Head of caudate nucleus (tissue), 42 donors: ENCODE results near the gene UBE2O.

Experiments used
- DNase-seq, 42 donors: peaks; one replicate each; pipeline versions ENCODE4 v3.0.0 to v3.0.0-alpha.2; 2020 to 2021; ENCODE audit warnings: mixed read lengths in 7 of 42
- intact Hi-C: fragments of 100-400 bp; cut with DNase I; formaldehyde crosslinking; loops from one replicate; pipeline ENCODE4 v1.15.0; 2022

The UBE2O gene

DNA sequence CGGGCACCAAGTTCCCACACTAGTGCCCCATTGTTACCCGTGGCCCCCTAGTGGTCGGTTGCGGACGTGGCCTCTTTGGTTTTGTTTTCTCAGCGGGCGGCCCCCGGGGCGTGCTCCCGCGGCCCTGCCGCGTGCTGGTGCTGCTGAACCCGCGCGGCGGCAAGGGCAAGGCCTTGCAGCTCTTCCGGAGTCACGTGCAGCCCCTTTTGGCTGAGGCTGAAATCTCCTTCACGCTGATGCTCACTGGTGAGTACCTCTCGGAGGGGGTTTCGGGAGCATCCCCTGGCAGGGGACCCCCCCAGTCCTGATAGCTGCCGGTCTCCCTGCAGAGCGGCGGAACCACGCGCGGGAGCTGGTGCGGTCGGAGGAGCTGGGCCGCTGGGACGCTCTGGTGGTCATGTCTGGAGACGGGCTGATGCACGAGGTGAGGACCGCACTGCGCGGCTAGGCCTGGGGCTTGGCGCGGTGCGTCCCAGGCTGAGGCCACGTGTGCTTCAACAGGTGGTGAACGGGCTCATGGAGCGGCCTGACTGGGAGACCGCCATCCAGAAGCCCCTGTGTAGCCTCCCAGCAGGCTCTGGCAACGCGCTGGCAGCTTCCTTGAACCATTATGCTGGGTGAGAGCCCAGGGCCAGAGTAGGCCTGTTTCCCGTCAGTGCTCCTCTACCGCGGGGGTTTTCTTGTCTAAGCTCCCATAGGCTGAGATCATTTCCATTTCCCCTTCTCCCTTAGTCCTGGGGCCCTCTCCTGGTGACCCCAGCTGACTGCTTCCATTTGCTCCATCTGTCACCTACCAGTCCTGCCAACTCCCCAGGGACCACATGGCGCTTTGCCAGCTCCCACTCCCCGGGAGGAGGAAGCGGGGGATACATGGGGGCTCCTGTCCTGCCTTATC is 66.8 kb downstream of the UBE2O start:
- intact Hi-C loops = loop anchor here (5.0 kb wide), 2 partner anchors 34 to 74 kb away; partner anchors contain the start of gene PRPSAP1
- peak; percentile 42 to 87 (median 67) for DNase-seq

DNA sequence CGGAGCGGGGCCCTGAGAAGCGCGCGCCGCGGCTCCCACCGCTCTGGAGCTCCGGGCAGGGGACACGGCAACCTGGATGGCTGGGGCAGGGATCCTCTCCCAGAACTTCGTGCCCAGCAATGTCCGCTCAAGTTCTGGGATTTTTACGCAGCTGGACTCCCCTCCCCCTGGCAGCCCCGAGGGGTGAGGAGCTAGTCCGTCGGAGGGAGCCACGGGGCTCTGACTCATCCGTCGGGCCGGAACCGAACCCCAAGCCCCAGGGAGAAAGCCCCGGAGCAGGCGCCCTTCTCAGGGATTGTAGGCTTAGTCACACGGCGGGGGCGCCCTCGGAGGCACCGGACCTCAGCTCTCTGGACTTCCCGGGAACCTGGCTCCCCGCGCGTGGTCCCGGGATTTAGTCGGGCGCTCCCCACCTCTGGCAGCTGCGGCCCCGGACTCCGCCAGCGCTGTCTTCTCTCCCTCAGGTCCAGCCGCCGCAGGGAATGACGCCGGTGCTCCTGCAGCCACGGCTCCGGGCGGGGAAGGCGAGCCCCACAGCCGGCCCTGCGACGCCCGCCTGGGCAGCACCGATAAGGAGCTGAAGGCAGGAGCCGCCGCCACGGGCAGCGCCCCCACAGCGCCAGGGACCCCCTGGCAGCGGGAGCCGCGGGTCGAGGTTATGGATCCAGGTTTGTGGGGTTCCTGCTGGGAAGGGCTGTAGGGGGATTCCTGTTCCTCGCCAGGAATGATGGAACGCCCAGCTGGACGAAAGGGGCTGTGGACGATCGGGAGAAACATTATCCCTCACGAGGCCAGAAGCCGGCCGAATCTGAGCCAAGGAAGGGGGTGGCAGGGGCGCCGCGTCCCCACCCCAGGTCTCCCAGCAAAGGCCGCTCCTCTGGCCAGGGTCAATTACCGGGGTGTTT is 67.7 kb downstream of the UBE2O start:
- intact Hi-C loops = loop anchor here (5.0 kb wide), 2 partner anchors 33 to 73 kb away; partner anchors contain the start of gene PRPSAP1
- peak in 3 of 42 donors; percentile 33 to 69 (median 56) for DNase-seq

DNA sequence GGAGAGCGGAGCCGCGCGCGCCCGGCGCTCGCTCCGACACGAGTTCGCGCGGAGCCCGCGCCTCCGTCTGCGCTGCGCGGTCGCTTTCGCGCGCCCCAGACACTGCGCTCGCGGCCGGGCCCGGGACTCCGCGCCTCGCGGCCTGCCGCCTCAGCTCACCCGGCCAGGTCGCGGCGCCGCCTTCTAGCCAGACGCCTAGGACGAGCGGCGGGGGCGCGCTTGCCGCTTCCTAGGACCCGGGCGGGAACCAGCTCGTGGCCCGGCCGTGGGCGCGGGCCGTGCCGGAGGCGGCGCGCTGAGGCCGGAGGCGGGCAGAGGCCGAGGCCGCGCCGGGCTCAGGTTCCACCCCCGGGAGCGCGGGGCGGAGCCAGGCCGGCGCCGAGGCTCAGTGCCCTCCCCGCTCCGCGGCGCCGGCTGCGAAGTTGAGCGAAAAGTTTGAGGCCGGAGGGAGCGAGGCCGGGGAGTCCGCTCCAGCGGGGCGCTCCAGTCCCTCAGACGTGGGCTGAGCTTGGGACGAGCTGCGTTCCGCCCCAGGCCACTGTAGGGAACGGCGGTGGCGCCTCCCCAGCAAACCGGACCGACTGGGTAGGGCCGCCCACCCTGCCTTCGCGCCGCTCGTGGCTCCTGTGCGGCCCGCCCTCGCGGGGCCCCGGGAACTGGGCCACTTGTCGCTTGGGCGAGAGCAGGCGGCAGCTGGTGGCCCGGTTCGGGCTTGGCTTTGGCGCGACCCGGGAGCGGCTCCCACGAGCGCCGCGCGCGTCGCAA is 68.5 kb downstream of the UBE2O start, which contains the start of gene SPHK1:
Gene SPHK1, plus strand, starts transcription at position 388 of the 765 bp plus-strand sequence. CDS start 1,036 bp downstream, outside the sequence.
- intact Hi-C loops = no loop called here
- peak in 29 of 42 donors; percentile 35 to 77 (median 55) for DNase-seq

DNA sequence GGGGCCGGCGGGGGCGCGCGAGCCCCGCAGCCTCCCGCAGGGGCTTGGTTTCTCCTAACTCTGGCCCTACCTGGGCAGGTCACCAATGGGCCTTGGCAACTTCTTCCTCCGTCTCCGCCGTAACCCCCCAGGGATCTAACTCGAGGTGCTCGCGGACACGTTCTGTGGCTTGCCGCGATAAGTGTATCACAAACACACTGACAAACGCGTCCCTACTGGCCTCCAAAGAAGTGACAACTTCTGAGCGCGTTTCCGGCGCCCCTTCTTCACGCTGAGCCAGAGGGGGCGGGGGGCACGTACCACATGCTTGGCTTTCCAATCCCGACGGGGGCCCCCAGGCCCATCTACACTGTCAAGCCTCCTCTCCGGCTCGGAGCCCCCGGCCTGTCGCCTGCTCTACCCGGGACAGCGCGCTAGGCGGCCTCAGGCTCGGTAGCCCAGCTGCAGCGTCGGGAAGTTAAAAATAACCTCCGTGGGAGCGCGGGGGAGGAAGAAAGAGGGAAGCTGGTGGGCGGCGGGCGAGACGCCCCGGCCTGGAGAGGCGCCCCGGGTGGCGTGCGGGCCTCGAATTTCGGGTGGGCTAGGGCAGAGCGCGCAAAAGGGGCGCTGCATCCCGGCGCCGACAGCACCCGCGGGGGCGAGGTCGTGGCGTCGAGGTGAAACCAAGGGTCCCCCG is 69.3 kb downstream of the UBE2O start:
- intact Hi-C loops = no loop called here
- peak in 14 of 42 donors; percentile 18 to 64 (median 42) for DNase-seq

DNA sequence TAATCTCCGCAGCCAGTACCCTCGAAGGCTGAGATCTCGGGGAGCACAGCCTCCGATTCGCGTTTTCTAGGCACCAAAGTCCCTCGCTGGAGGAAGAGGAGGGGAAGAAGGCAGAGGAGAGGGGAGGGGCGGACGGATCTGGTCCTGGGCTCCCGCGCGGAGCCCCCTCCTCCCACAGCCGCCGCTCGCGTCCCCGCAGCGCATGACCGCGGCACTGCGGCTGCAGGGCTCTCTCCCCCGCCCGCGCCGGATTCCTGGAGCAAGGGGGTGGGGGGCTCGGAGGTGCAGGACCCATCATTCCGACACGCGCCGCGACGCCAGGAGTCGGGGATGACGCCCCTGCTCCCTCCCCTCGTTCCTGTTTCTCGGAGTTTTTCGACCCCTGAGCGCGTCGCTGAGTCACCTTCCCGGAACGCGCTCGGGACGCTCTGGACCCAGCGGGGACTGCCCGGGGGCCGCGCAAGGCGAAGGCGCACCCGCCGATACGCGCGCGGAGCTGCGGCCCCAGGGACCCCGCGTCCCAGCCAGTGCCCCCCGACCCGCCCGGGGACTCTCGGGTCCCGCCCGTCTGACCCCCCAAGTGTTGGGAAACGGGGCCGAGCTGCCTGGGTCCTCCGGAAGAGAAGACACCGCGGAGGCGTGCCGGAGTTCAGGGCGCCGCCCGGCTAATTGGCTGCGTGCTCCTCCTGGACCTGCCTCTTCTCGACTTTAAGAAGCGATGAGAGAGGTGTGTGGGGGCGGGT is 70.0 kb downstream of the UBE2O start:
- DNase-seq = peak in 2 of 42 donors; percentile 33 to 58

DNA sequence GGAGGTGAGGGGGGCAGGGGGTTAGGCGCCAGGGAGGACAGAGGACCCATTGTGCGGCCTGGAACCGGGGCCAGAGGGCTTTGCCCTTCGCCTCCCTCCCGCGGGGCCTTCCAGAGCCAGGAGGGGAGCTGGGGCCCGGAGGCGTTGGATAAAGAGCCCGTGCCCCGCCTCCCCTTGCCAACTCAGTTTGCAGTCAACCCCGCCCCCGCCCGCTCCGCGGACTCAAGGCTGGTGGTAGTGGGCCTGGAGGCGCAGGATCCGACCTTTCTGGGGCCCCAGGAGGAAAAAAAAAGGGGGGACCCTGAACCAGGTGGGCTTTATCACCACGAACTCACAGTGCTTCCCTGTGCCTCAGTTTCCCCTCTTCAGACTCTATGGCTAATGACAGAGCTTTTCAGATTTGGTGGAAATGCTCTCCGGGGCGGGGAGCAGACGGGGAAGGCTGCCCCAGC is 70.6 kb downstream of the UBE2O start:
- peak in 15 of 42 donors; percentile 20 to 74 (median 53) for DNase-seq
- intact Hi-C loops = no loop called here

More for the DNA sequence above, 70.0 kb downstream of the UBE2O start:
- intact Hi-C loops = no loop called here

DNA sequence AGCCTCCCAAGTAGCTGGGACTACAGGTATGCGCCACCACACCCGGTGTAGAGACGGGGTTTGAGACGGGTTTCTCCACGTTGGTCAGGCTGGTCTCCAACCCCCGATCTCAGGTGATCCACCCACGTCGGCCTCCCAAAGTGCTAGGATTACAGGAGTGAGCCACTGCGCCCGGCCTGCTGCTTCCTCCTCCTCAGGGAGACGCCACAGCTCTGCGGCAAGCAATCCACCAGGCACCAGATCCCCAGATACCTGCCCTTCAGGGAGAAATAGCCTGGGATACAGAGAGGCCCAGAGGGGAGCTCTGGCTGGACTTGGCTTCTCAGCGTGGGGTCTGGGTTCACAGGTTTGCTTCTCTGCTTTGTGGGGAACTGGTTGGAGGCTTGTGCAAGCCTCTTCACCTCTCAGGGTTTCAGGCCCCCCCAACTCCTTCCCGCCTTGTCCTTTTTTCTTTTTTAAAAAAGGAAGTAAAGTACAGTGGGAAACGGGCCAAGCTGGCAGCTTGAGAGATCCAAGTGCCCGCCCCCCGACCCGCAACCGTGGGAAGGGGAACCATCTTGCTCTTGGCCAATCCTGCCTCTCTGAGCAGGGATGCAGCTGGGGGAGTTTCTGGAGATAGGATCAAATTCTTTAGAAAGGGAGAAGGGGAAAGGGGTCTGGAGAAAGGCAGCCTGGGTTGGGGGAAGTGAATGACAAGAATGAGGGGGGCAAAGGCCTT is 71.2 kb downstream of the UBE2O start:
- DNase-seq = peak in 7 of 42 donors; percentile 25 to 62 (median 35)
- intact Hi-C loops = no loop called here

DNA sequence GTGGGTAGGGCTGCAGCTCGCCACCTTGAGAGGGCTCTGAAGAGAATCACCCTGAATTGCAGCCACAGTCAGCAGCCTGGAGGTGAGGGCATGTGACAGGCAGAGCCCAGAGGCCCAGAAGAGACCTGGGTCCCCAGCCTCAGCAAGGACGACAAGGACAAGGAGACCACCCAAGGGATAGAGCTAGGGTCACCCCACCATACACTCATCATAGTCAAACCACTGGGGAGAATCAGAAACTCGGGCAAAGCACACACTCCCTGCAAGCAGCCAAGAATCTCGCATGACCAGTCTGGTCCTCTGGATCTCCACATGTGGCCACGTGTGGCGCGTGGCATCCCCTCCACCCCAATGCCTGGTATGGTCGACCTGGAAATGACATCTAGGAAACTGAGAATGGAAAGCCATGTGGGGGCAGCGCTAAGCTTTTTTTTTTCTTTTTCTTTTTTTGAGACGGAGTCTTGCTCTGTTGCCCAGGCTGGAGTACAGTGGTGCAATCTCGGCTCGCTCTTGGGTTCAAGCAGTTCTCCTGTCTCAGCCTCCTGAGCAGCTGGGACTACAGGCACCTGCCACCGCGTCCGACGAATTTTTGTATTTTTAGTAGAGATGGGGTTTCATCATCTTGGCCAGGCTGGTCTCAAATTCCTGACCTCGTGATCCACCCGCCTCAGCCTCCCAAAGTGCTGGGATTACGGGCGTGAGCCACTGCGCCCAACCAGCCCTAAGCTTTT is 73.1 kb downstream of the UBE2O start:
- intact Hi-C loops = no loop called here
- DNase-seq = no peak

DNA sequence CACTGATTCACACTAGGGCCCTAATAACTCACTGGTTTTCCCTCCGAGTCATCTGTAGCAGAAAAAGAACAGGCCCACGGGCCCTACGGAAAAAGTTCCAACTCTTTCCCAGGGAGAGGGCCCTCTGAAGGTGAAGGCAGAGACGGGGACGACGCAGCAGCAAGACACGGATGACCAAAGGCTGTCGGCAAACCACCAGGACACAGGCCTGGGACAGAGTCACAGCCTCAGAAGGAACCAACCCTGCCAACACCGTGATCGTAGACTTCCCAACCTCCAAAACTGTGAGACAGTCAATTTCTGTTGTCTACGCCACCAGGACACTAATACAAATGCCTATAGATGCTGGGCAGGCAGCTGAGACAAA is 73.7 kb downstream of the UBE2O start:
- intact Hi-C loops = no loop called here

DNA sequence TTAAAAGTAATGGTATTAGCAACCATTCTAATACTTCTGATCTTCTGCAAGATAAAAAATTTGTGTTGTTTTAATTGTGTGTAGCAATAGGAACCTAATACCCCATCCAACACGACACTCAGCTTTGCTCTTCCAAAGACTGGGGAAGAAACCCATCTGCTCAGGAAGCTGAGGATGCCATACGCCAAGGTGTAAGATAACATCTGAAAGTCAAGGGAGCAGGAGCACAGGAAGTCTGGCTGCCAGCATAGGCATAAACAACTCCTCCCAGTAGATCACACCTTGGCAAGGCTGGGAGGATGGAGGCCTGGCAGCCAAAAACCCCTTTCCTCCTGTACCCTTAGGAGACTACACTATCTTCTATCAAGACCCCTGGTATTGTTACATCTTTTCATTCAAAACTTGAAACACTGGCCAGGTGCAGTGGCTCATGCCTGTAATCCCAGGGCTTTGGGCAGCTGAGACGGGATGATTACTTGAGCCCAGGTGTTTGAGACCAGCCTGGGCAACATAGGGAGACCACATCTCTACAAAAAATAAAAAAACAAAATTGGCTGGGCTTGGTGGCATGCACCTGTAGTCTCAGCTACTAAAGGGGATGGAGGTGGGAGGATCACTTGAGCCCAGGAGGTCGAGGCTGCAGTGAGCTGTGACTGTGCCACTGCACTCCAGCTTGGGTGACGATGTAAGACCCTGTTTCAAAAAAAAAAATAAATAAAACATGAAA is 74.2 kb downstream of the UBE2O start:
- intact Hi-C loops = no loop called here

More for the DNA sequence above, 73.7 kb downstream of the UBE2O start:
- no peak for DNase-seq

DNA sequence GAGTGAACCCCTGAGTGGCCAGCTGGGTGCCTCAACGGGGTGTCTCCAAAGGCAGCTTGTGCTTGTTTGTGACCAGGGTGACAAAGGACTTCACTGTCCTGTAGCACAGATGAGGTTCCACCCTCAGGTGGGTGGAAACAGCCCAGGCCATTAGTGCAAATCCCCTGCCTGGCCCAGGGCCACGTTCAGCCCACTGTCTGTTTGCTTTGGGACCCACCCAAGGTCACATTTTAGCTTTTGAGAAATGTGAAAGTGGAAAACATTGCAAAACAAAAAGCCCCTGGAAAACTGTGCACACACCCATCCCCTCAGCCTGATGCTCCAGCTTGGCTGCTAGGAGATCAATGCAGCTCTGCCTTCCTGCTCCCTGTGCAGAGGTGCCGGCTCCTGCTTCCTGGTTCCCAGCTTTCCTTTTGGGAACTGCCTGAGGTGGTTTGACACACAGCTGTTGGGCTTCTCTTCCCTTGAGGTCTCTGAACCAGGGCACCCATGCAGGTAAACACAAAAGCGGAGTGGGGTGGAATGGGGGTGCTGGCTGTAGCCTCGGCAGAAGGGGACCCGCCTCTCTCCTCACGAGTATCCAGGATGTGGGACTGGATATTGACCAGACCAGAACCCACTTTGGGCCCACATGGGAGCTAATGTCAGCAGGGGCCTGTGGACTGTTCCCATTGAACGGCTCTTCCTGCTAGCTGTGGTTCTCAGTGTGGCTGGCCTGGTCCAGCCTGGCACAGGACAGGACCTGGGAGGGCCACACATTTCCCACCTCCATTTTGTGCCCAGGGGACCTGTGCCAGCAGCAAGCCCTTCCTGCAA is 76.4 kb downstream of the UBE2O start:
- no peak for DNase-seq
- intact Hi-C loops = no loop called here

More for the DNA sequence above, 74.2 kb downstream of the UBE2O start:
- DNase-seq = no peak

DNA sequence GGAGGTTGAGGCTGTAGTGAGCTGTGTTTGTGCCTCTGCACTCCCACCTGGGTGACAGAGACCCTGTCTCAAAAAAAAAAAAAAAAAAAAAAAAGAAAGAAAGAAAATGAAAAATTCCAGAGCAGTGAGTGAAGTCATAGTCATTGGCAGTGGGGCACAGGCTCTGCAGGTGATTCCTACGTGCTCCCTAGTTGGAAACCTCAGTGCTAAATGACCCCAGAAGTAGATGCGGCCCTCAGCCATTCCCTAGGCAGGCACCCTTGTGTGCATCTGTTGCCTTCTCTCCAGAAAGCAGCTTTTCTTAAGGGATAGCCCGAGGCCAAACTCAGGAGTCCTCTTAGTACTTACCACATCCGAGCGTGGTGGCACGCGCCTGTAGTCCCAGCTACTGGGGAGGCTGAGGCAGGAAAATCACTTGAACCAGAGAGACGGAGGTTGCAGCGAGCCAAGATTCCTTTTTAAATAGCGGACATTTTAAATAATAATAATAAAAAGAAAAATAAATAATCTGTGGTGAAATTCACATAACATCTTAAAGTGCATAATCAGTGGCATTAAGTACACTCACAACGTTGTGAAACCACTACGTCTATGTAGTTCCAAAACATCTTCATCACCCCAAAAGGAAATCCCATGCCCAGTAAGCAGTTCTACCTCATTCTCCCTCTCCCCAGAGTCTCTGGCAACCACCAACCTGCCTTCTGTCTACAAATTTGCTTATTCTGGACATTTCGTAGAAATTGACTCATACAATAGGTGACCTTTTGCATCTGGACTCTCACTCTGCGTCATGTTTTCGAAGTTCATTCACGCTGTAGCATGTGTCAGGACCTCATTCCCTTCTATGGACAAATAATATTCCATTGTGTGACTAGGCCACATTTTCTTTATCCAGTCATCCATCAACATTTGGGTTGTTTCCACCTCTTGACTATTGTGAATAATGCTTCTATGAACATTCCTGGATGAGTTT is 81.0 kb downstream of the UBE2O start:
- intact Hi-C loops = no loop called here
- no peak for DNase-seq

DNA sequence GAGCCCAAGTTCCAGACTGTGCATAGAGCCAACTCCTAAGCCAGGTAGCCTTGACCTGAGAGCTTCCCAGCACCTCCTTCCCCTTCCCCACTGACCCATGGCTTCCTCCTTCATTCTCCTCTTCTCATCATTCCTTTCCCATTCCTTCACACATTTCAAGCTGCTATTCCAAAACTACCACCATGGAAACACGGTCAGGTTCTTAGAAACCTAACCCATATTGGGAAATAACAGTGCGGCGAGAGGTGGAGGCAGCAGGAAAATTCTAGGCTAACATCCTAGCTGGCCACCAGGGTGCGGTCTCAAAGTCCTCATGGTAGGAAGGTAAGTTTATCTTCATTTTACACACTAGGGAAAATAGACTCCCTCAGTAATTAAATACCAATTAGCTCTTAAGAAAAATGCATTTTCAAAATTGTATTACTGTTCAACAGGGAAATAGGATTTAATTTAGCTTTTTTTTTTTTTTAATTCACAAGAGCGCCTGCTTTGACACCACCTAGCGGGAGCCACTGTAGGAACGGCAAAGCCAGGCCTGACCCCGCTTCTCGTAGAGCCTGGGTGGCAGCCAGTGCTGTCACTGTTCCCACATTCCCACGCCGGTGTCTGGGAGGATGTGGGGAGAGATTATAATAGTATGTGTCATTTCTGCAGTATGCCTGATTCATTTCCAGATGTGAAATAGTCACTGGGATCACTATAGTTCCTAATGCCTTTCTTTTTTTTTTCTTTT is 82.5 kb downstream of the UBE2O start:
- DNase-seq = peak; percentile 43 to 95 (median 78)
- intact Hi-C loops = no loop called here
